H1 (cell line): ENCODE data around the gene ZNF532. TPM values are rescaled to one million over a fixed set of nuclear protein-coding genes. Genes with fewer than 3 reads are reported as not detected.

ENCODE experiments used
- KDM4A ChIP-seq: IDR thresholded peaks from one replicate; pipeline ENCODE4 v1.7.1; 2012; ENCODE audit warnings: low read depth, mild to moderate bottlenecking, moderate library complexity, low read length, inconsistent platforms; ENCODE audit not compliant: severe bottlenecking
- polyA plus RNA-seq, 7 experiments: library from polyadenylated mRNA; depleted of rRNA in 3 of 7; stranded (reverse) in 5 of 7; unstranded in 2 of 7; fragments of >200 nt in 5 of 7; fragments of 200-250 nt in 2 of 7; gene quantifications; 1 replicate in 5 of 7; 2 replicates in 1 of 7; 4 replicates in 1 of 7; pipeline versions ENCODE4 v1.2.1 to v1.2.3, GENCODE V29; 2011 to 2013; ENCODE audit warnings: missing spikeins in 2 of 7, mixed read lengths in 2 of 7
- total RNA-seq: library from RNA; stranded (reverse); fragmentation: NEBNext Ultra II Directional; extraction: Animal tissue kit (Norgen Biotek cat#: 25700); gene quantifications from 2 replicates; pipeline ENCODE4 v1.2.1, GENCODE V29; 2021

The ZNF532 gene
- total and polyA plus RNA-seq, 2 of the 8 experiments (the other 6 are each of a cell fraction or from before 2014, with no cell fraction given), result 143 to 240 TPM

DNA sequence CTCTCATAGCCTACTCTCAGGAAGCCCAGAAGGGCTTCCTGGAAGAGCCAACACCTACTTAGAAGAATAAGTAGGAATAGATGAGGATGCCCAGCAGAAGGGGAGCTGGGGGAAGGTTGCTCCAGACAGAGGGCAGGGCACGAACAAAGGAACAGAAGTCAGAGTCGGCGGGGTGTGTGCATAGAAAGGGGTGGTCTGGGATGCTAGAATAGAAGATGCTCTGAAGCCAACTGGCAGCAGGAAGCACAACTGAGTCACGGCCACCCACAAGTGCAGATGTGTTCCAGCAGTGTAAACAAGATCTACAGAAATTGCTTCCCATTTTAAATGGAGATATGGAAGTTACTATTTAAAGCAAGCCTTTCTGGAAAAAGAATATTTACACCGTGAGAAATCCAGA, 131.0 kb downstream of the ZNF532 start (continued):
- no peak for TF ChIP-seq KDM4A
